Stomach smooth muscle (tissue), 2 donors: ENCODE data around the gene CFAP53.

Source experiments
- H3K27ac ChIP-seq: one replicate; pipeline ENCODE4 v1.7.0; 2013; ENCODE audit warnings: mild to moderate bottlenecking, low read length, inconsistent platforms
- H3K27me3 ChIP-seq, 2 donors: one replicate each; pipeline ENCODE4 v1.7.0; 2013; ENCODE audit warnings: low read length in 2 of 2; ENCODE audit not compliant: insufficient read depth in 2 of 2, control insufficient read depth in 1 of 2
- H3K36me3 ChIP-seq, 2 donors: one replicate each; pipeline ENCODE4 v1.7.0; 2013; ENCODE audit warnings: low read length in 2 of 2; ENCODE audit not compliant: control insufficient read depth in 2 of 2, insufficient read depth in 2 of 2
- H3K4me1 ChIP-seq: one replicate; pipeline ENCODE4 v1.7.0; 2013; ENCODE audit warnings: low read length; ENCODE audit not compliant: control insufficient read depth, insufficient read depth
- H3K4me3 ChIP-seq, 2 donors: one replicate each; pipeline ENCODE4 v1.7.0; 2013; ENCODE audit warnings: low read length in 2 of 2
- H3K9ac ChIP-seq, 2 donors: one replicate each; pipeline ENCODE4 v1.7.0; 2013; ENCODE audit warnings: low read length in 2 of 2, mild to moderate bottlenecking in 1 of 2
- H3K9me3 ChIP-seq, 2 donors: one replicate each; pipeline ENCODE4 v1.7.0; 2013; ENCODE audit warnings: low read length in 2 of 2; ENCODE audit not compliant: control insufficient read depth in 2 of 2
- donor health status: healthy.
- donor health status: Pancreatic carcinoma.

The CFAP53 gene

GRCh38 chr18:50177294-50177992 is 88.9 kb downstream of the CFAP53 start:
- H3K4me1 ChIP-seq = no peaks in the 10 kb centered on the region
- H3K36me3 ChIP-seq = no peaks in the 10 kb centered on the region
- no peaks in the 10 kb centered on the region for H3K27me3 ChIP-seq
- H3K9me3 ChIP-seq = no peaks in the 10 kb centered on the region
- H3K4me3 ChIP-seq = no peak overlapping the region
- H3K27ac ChIP-seq = no peak overlapping the region
- no peak overlapping the region for H3K9ac ChIP-seq
